Stimulated activated CD8-positive, alpha-beta memory T cell treated with anti-CD3 and anti-CD28 coated beads, Interleukin-7, amount 100 ng/mL, for 4 hours (primary cell): ENCODE data around the gene EDN3.

Source experiments
- DNase-seq, 2 donors: peaks; one replicate each; pipeline ENCODE4 v3.0.0-alpha.2; 2020; ENCODE audit warnings: low read depth in 2 of 2

EDN3 gene

DNA sequence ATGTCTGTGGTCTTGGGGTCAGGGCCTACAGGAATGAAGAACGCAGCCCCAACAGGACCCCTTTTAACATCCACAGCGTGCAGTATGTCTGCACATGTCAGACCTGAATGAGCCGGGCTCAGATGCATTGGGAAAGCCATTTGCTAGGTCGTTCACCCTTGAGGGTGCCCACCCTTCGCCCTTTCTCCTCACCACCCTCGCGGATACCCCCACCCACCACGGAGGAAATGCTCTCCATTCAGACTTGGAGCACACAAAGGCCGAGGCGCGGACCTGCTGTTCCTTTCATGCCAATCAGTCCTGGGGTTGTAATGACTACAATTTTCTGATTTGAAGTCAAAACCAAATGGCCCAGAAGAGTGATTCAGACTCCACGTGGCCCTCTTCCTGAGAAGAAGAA, 62.7 kb downstream of the EDN3 start:
- DNase-seq, result no peak

DNA sequence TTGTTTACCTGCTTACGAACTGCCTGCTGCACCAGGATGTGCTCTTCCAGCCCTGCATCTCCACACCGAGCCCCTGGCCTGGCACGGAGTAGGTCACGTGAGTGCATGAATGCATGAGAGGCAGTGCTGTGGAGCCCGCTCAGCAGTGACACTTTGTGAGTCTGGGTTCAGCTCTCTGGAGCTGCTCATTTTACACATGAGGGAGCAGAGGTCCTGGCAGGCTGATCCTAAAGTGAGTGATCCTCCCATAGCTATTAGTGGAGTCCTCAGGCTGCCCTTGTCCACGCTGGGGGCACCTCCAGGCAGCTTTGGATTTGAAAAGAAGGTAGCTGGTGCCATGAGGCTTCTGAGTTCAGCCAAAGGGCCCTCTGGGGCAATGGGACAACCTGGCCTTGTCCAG, 64.2 kb downstream of the EDN3 start:
- DNase-seq, result no peak

DNA sequence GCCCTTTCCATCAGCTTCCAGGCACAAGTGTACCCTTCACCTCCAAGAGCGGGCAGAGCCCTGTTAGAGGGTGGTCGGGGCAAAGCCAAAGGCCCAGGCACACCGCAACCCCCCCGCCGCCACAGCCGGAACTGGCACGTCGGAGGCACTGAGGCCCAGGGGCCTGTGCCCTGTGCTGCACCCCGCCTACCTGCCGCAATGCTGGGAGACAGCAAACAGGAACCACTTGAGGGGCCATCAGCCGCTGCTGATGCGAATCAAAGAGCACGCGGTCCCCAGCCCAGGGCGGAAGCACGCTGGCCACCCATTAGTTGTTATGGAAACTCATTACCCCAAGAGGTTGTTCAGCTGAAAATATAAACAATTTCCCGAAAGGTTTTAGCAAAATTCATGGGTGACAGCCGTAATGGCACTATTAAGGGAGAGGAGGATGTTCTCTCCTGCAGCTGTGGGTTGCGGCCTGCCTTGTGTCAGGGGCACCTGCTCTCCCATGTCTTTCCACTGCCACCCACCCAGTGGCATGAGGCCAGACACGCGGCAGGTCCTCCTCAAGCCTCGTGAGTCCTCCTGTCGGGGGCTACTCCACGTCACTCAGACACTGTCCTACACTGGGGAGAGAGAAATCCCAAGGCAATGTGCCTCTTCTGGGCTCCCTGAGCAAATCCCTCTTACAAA, 65.3 kb downstream of the EDN3 start:
- DNase-seq, result no peak

DNA sequence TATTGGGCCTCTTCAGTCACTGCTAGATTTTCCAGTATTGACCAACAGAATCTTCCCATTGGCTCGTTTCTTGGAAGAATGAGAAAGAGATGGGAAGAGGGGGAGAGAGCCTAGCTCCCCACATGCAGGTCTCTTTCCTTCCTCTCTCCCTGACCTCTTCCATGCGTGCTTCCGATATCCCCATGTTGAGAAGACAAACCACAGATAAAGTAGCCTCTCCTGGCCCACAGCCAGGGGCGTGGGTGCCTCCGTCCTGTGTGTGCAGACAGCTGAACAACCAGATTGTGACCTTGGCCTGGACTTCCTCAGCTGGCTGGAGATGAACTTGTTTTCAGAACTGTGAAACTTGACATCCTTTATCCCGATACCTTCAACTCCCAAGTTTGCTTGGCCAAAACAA, 71.0 kb downstream of the EDN3 start:
- DNase-seq, result no peak

DNA sequence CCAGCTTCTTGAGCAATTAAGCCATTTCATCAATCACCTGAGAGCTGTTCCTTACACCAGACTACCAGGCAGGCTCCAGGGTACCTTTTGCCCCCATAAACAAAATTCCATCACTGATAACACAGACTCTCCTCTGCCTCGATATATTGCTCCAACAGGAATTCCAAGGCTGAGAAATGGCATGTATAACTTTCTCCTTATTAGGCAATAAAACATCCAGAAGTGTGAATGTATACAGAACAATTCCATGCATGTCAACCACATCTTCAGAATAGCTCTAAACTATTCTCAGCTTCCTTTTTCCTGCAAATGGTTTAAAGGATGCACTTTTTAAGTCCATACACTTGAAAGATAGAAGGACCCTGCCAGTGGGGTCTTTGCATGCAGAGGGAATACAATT, 73.8 kb downstream of the EDN3 start:
- DNase-seq, result no peak

DNA sequence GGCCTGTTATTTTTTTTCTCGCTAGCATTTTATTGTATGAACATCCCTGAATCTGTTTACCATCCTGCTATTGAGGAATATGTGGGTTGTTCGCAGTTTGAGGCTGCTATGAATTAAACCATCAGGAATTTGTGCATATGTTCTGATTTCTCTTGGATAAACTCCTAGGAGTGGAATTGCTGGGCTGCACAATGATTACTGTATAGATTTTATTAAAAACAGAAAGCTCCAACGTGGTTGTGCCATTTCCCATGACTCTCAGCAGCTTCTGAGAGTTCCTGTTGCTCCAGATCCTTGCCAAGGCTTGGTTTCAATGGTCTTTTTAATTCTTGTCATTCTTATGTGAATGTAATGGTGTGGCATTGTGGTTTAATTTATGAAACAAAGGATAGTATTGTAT, 75.1 kb downstream of the EDN3 start:
- DNase-seq, result no peak
